Neural cell (in vitro differentiated cells): Measurements from ENCODE around the gene CFAP97D1. TPM values are rescaled to one million over a fixed set of nuclear protein-coding genes. Genes with fewer than 3 reads are reported as not detected.

Source experiments
- H2AFZ ChIP-seq: fragments of 200-600, 300-800 bp; sonication (generic), shearing (Covaris generic); 2 replicates; pipeline ENCODE4 v1.6.0; 2014; ENCODE audit warnings: low read depth, mild to moderate bottlenecking, antibody characterized with exemption, low read length, moderate library complexity
- H3F3A ChIP-seq: fragments of 200-600 bp; shearing (Covaris generic); 2 replicates; pipeline ENCODE4 v1.6.1; 2016; ENCODE audit warnings: mild to moderate bottlenecking, moderate library complexity, mixed read lengths, antibody characterized with exemption, low read length; ENCODE audit not compliant: insufficient read depth, poor library complexity, severe bottlenecking
- H3K27ac ChIP-seq: fragments of 200-600, 300-800 bp; sonication (generic), shearing (Covaris generic); 2 replicates; pipeline ENCODE4 v1.5.1; 2014; ENCODE audit warnings: mild to moderate bottlenecking, low read length, moderate library complexity
- H3K27me3 ChIP-seq: fragments of 300-800, 200-600 bp; sonication (generic), shearing (Covaris generic); 2 replicates; pipeline ENCODE4 v1.6.0; 2014; ENCODE audit warnings: mild to moderate bottlenecking, low read depth, low read length, moderate library complexity; ENCODE audit not compliant: insufficient read depth
- H3K36me3 ChIP-seq: fragments of 300-800, 200-600 bp; sonication (generic), shearing (Covaris generic); 2 replicates; pipeline ENCODE4 v1.5.1; 2014; ENCODE audit warnings: mild to moderate bottlenecking, antibody characterized with exemption, low read length, moderate library complexity; ENCODE audit not compliant: insufficient read depth
- H3K4me2 ChIP-seq: fragments of 300-800, 200-600 bp; sonication (generic), shearing (Covaris generic); 2 replicates; pipeline ENCODE4 v1.6.0; 2014; ENCODE audit warnings: mild to moderate bottlenecking, low read length
- H3K4me3 ChIP-seq: fragments of 300-800, 200-600 bp; sonication (generic), shearing (Covaris generic); 2 replicates; pipeline ENCODE4 v1.5.1; 2014; ENCODE audit warnings: mild to moderate bottlenecking, low read length, moderate library complexity
- H3K79me2 ChIP-seq: fragments of 200-600 bp; shearing (Covaris generic); replicated peaks from 2 replicates; pipeline ENCODE4 v1.6.0; 2014; ENCODE audit warnings: mild to moderate bottlenecking, low read length, moderate library complexity; ENCODE audit not compliant: insufficient read depth
- H3K9ac ChIP-seq: fragments of 300-800, 200-600 bp; sonication (generic), shearing (Covaris generic); 2 replicates; pipeline ENCODE4 v1.6.1; 2016; ENCODE audit warnings: mild to moderate bottlenecking, low read length, mixed read lengths
- H3K9me2 ChIP-seq: fragments of 200-600 bp; shearing (Covaris generic); 2 replicates; pipeline ENCODE4 v1.6.1; 2016; ENCODE audit warnings: mild to moderate bottlenecking, low read length, mixed read lengths; ENCODE audit not compliant: insufficient read depth
- H3K9me3 ChIP-seq: fragments of 200-600, 300-800 bp; sonication (generic), shearing (Covaris generic); 2 replicates; pipeline ENCODE4 v1.6.1; 2016; ENCODE audit warnings: mild to moderate bottlenecking, mixed run types, low read length, moderate library complexity, mixed read lengths
- H4K20me1 ChIP-seq: fragments of 200-600 bp; shearing (Covaris generic); 2 replicates; pipeline ENCODE4 v1.6.1; 2016; ENCODE audit warnings: mild to moderate bottlenecking, mixed run types; ENCODE audit not compliant: insufficient read depth
- CTCF ChIP-seq: fragments of 450-650 bp; IDR thresholded peaks from 2 replicates; pipeline ENCODE4 v1.5.1; 2014; ENCODE audit warnings: antibody characterized with exemption, mild to moderate bottlenecking, moderate library complexity; ENCODE audit not compliant: poor library complexity, severe bottlenecking
- EP300 ChIP-seq: fragments of 450-650 bp; conservative IDR thresholded peaks from 2 replicates; pipeline ENCODE4 v1.6.1; 2014; ENCODE audit warnings: antibody characterized with exemption, mild to moderate bottlenecking, moderate library complexity; ENCODE audit not compliant: poor library complexity, severe bottlenecking
- EZH2 ChIP-seq: fragments of 200-600, 300-800 bp; shearing (Covaris generic), sonication (generic); IDR thresholded peaks from 2 replicates; pipeline ENCODE4 v1.6.1; 2014; ENCODE audit warnings: antibody characterized with exemption, low read length, borderline replicate concordance, mild to moderate bottlenecking; ENCODE audit not compliant: insufficient read depth, poor library complexity, severe bottlenecking
- MXI1 ChIP-seq: fragments of 450-650 bp; conservative IDR thresholded peaks from 2 replicates; pipeline ENCODE4 v1.6.1; 2014; ENCODE audit warnings: antibody characterized with exemption, mild to moderate bottlenecking; ENCODE audit not compliant: poor library complexity, severe bottlenecking
- POLR2AphosphoS5 ChIP-seq: IDR thresholded peaks from 2 replicates; pipeline ENCODE4 v1.6.1; 2012
- RAD21 ChIP-seq: fragments of 450-650 bp; conservative IDR thresholded peaks from 2 replicates; pipeline ENCODE4 v1.6.1; 2014; ENCODE audit warnings: antibody characterized with exemption, mild to moderate bottlenecking, moderate library complexity
- REST ChIP-seq: IDR thresholded peaks from 2 replicates; pipeline ENCODE4 v1.6.1; 2012; ENCODE audit warnings: borderline replicate concordance
- SMC3 ChIP-seq: fragments of 450-650 bp; conservative IDR thresholded peaks from 2 replicates; pipeline ENCODE4 v1.6.1; 2014; ENCODE audit warnings: antibody characterized with exemption, mild to moderate bottlenecking, moderate library complexity; ENCODE audit not compliant: poor library complexity
- TAF1 ChIP-seq: IDR thresholded peaks from 2 replicates; pipeline ENCODE4 v1.6.1; 2012; ENCODE audit warnings: low read depth
- polyA plus RNA-seq: library from polyadenylated mRNA; depleted of rRNA; stranded (reverse); fragments of >200 nt; gene quantifications from 2 replicates; pipeline ENCODE4 v1.2.3, GENCODE V29; 2014

CFAP97D1 gene
- polyA plus RNA-seq, 1 donor from 2014 or later: 0.09 TPM

- Histone ChIP-seq H3F3A (no peaks in the 10 kb centered on the region), H3K79me2 (no peaks in the 10 kb centered on the region), H3K27ac (no peak overlapping the region), H3K4me2 (no peak overlapping the region), H3K9ac (no peak overlapping the region), H2AFZ (no peak overlapping the region), H4K20me1 (no peaks in the 10 kb centered on the region), H3K36me3 (no peaks in the 10 kb centered on the region), H3K27me3 (peaks cover 27% of the 10 kb centered on the region), H3K9me2 (no peaks in the 10 kb centered on the region), H3K9me3 (no peaks in the 10 kb centered on the region), H3K4me3 (no peak overlapping the region)
- TF ChIP-seq REST (no peak), EP300 (no peak), TAF1 (no peak)
Observed at GRCh38 chr17:43758086-43758485, 22.1 kb upstream of the CFAP97D1 start.

GRCh38 chr17:43758497-43759174, 21.6 kb upstream of the CFAP97D1 start, which contains the start of gene SOST:
Gene SOST (minus strand): TSS chr17:43758791. CDS start chr17:43758741, 50 bp downstream.
- Histone ChIP-seq H3K9me3 (no peaks in the 10 kb centered on the region), H3K9ac (no peak within 1 kb of the TSS), H3K9me2 (no peaks in the 10 kb centered on the region), H3K27ac (no peak within 1 kb of the TSS), H3K27me3 (peaks cover 27% of the 10 kb centered on the region), H3K4me3 (no peak within 1 kb of the TSS), H2AFZ (no peak within 1 kb of the TSS), H3F3A (no peaks in the 10 kb centered on the region), H3K36me3 (no peaks in the 10 kb centered on the region), H3K4me2 (no peak within 1 kb of the TSS), H3K79me2 (no peaks in the 10 kb centered on the region), H4K20me1 (no peaks in the 10 kb centered on the region)
- TF ChIP-seq EZH2: no peak
- TF ChIP-seq MXI1: no peak
- no peak for TF ChIP-seq POLR2AphosphoS5
- no peak for TF ChIP-seq SMC3
- no peak for TF ChIP-seq CTCF

GRCh38 chr17:43759836-43760235, 20.4 kb upstream of the CFAP97D1 start:
- Histone ChIP-seq H3K9ac (no peak overlapping the region), H3K4me2 (no peak overlapping the region), H4K20me1 (no peaks in the 10 kb centered on the region), H3K9me2 (no peaks in the 10 kb centered on the region), H3K27ac (no peak overlapping the region), H3K79me2 (no peaks in the 10 kb centered on the region), H3K36me3 (no peaks in the 10 kb centered on the region), H3K4me3 (no peak overlapping the region), H3F3A (no peaks in the 10 kb centered on the region), H3K27me3 (peaks cover 19% of the 10 kb centered on the region), H3K9me3 (no peaks in the 10 kb centered on the region), H2AFZ (no peak overlapping the region)
- TF ChIP-seq CTCF (no peak), EZH2 (no peak), POLR2AphosphoS5 (no peak), RAD21 (no peak), REST (no peak), MXI1 (no peak), EP300 (no peak), TAF1 (no peak), SMC3 (no peak)
